Neural cell (in vitro differentiated cells): ENCODE results near the gene ATF6B.

Experiments used
- EP300 ChIP-seq: fragments of 450-650 bp; conservative IDR thresholded peaks from 2 replicates; pipeline ENCODE4 v1.6.1; 2014; ENCODE audit warnings: antibody characterized with exemption, mild to moderate bottlenecking, moderate library complexity; ENCODE audit not compliant: poor library complexity, severe bottlenecking
- EZH2 ChIP-seq: fragments of 200-600, 300-800 bp; shearing (Covaris generic), sonication (generic); IDR thresholded peaks from 2 replicates; pipeline ENCODE4 v1.6.1; 2014; ENCODE audit warnings: antibody characterized with exemption, low read length, borderline replicate concordance, mild to moderate bottlenecking; ENCODE audit not compliant: insufficient read depth, poor library complexity, severe bottlenecking
- MXI1 ChIP-seq: fragments of 450-650 bp; conservative IDR thresholded peaks from 2 replicates; pipeline ENCODE4 v1.6.1; 2014; ENCODE audit warnings: antibody characterized with exemption, mild to moderate bottlenecking; ENCODE audit not compliant: poor library complexity, severe bottlenecking
- POLR2AphosphoS5 ChIP-seq: IDR thresholded peaks from 2 replicates; pipeline ENCODE4 v1.6.1; 2012
- RAD21 ChIP-seq: fragments of 450-650 bp; conservative IDR thresholded peaks from 2 replicates; pipeline ENCODE4 v1.6.1; 2014; ENCODE audit warnings: antibody characterized with exemption, mild to moderate bottlenecking, moderate library complexity
- TF ChIP-seq, protein P1 (sequence below): fragments of 450-650 bp; IDR thresholded peaks from 2 replicates; pipeline ENCODE4 v1.5.1; 2014; ENCODE audit warnings: antibody characterized with exemption, mild to moderate bottlenecking, moderate library complexity; ENCODE audit not compliant: poor library complexity, severe bottlenecking
- TF ChIP-seq, protein P2 (sequence below): IDR thresholded peaks from 2 replicates; pipeline ENCODE4 v1.6.1; 2012; ENCODE audit warnings: borderline replicate concordance

GRCh38 chr6:32082478-32082877 is 45.6 kb downstream of the ATF6B start:
- TF ChIP-seq EP300 (no peak), EZH2 (no peak), POLR2AphosphoS5 (no peak), RAD21 (no peak), MXI1 (no peak)
- TF ChIP-seq, protein P1, sequence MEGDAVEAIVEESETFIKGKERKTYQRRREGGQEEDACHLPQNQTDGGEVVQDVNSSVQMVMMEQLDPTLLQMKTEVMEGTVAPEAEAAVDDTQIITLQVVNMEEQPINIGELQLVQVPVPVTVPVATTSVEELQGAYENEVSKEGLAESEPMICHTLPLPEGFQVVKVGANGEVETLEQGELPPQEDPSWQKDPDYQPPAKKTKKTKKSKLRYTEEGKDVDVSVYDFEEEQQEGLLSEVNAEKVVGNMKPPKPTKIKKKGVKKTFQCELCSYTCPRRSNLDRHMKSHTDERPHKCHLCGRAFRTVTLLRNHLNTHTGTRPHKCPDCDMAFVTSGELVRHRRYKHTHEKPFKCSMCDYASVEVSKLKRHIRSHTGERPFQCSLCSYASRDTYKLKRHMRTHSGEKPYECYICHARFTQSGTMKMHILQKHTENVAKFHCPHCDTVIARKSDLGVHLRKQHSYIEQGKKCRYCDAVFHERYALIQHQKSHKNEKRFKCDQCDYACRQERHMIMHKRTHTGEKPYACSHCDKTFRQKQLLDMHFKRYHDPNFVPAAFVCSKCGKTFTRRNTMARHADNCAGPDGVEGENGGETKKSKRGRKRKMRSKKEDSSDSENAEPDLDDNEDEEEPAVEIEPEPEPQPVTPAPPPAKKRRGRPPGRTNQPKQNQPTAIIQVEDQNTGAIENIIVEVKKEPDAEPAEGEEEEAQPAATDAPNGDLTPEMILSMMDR, result no peak
- TF ChIP-seq, protein P2, sequence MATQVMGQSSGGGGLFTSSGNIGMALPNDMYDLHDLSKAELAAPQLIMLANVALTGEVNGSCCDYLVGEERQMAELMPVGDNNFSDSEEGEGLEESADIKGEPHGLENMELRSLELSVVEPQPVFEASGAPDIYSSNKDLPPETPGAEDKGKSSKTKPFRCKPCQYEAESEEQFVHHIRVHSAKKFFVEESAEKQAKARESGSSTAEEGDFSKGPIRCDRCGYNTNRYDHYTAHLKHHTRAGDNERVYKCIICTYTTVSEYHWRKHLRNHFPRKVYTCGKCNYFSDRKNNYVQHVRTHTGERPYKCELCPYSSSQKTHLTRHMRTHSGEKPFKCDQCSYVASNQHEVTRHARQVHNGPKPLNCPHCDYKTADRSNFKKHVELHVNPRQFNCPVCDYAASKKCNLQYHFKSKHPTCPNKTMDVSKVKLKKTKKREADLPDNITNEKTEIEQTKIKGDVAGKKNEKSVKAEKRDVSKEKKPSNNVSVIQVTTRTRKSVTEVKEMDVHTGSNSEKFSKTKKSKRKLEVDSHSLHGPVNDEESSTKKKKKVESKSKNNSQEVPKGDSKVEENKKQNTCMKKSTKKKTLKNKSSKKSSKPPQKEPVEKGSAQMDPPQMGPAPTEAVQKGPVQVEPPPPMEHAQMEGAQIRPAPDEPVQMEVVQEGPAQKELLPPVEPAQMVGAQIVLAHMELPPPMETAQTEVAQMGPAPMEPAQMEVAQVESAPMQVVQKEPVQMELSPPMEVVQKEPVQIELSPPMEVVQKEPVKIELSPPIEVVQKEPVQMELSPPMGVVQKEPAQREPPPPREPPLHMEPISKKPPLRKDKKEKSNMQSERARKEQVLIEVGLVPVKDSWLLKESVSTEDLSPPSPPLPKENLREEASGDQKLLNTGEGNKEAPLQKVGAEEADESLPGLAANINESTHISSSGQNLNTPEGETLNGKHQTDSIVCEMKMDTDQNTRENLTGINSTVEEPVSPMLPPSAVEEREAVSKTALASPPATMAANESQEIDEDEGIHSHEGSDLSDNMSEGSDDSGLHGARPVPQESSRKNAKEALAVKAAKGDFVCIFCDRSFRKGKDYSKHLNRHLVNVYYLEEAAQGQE, result no peak
